HEK293T (cell line): ENCODE data around the gene SERINC3.

ENCODE experiments used
- ARNT ChIP-seq: fragments of 450-650 bp; IDR thresholded peaks from 2 replicates; pipeline ENCODE4 v1.6.1; 2017; ENCODE audit warnings: mild to moderate bottlenecking
- CTBP1 ChIP-seq: fragments of 450-650 bp; IDR thresholded peaks from 2 replicates; pipeline ENCODE4 v1.6.1; 2016; ENCODE audit warnings: borderline replicate concordance
- ELF4 ChIP-seq: fragments of 450-650 bp; IDR thresholded peaks from 2 replicates; pipeline ENCODE4 v1.6.1; 2017; ENCODE audit warnings: antibody characterized with exemption
- FOXA1 ChIP-seq: fragments of 450-650 bp; IDR thresholded peaks from 2 replicates; pipeline ENCODE4 v1.6.1; 2016; ENCODE audit warnings: mild to moderate bottlenecking
- FOXK2 ChIP-seq: fragments of 450-650 bp; IDR thresholded peaks from 2 replicates; pipeline ENCODE4 v1.6.1; 2016; ENCODE audit warnings: mild to moderate bottlenecking
- FOXM1 ChIP-seq: fragments of 450-650 bp; IDR thresholded peaks from 2 replicates; pipeline ENCODE4 v1.6.1; 2017; ENCODE audit warnings: mild to moderate bottlenecking, borderline replicate concordance
- HDGF ChIP-seq: fragments of 450-650 bp; IDR thresholded peaks from 2 replicates; pipeline ENCODE4 v1.6.1; 2017; ENCODE audit warnings: antibody characterized with exemption, borderline replicate concordance
- LEF1 ChIP-seq: fragments of 450-650 bp; IDR thresholded peaks from 2 replicates; pipeline ENCODE4 v1.6.1; 2017; ENCODE audit warnings: mild to moderate bottlenecking, borderline replicate concordance
- NFRKB ChIP-seq: fragments of 450-650 bp; IDR thresholded peaks from 2 replicates; pipeline ENCODE4 v1.6.1; 2016; ENCODE audit warnings: mild to moderate bottlenecking, moderate library complexity
- SP1 ChIP-seq: fragments of 450-650 bp; IDR thresholded peaks from 2 replicates; pipeline ENCODE4 v1.6.1; 2017
- SUZ12 ChIP-seq: fragments of 450-650 bp; IDR thresholded peaks from 2 replicates; pipeline ENCODE4 v1.6.1; 2016; ENCODE audit warnings: mild to moderate bottlenecking
- TARDBP ChIP-seq: fragments of 450-650 bp; IDR thresholded peaks from 2 replicates; pipeline ENCODE4 v1.6.1; 2016
- ZNF384 ChIP-seq: fragments of 450-650 bp; IDR thresholded peaks from 2 replicates; pipeline ENCODE4 v1.6.1; 2016
- TF ChIP-seq, protein P1 (sequence below): fragments of 450-650 bp; IDR thresholded peaks from 2 replicates; pipeline ENCODE4 v1.6.1; 2016

DNA sequence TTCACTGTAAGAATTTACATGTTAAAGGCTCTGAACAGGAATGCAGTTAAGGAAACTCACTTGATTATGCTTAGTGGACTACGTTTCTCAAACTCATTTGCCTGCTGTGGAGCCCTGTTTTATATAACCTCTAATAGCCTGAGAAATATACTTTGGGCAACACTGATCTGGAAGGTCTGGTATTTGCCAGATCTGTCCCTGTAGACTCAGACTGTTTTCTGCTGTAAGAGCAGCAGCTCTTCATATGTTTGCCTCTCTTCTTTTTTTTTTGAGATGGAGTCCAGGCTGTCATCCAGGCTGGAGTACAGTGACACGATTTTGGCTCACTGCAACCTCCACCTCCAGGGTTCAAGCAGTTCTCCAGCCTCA, 36.1 kb downstream of the SERINC3 start:
- TF ChIP-seq SUZ12 (no peak), TARDBP (no peak), ZNF384 (no peak), FOXK2 (no peak), CTBP1 (no peak), NFRKB (no peak), ARNT (no peak), FOXA1 (no peak), ELF4 (no peak), LEF1 (no peak), SP1 (no peak), FOXM1 (no peak), HDGF (no peak)
- TF ChIP-seq, protein P1, sequence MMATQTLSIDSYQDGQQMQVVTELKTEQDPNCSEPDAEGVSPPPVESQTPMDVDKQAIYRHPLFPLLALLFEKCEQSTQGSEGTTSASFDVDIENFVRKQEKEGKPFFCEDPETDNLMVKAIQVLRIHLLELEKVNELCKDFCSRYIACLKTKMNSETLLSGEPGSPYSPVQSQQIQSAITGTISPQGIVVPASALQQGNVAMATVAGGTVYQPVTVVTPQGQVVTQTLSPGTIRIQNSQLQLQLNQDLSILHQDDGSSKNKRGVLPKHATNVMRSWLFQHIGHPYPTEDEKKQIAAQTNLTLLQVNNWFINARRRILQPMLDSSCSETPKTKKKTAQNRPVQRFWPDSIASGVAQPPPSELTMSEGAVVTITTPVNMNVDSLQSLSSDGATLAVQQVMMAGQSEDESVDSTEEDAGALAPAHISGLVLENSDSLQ = no peak
